ENCODE data around the gene SECISBP2L.

SECISBP2L gene

DNA sequence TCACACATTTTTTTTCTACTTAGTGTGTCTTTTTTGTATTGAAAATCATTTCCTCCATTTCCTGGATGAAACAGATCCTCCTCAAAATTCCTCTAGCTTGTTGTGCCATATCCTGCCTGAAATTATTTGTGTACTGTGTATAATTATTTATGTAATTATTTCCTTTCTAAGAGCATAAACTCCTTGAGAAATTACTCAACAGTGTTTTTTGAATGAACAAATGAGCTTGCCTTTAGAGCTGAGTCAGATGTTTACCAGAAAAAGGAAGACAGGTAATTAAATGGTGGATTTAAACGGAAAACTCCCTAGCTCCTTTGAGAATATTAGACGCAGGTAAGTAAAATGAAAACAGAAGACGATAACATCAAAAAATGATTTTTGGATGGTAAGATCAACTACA lies 13.2 kb upstream of the SECISBP2L start:
- DNase-seq = no peak

DNA sequence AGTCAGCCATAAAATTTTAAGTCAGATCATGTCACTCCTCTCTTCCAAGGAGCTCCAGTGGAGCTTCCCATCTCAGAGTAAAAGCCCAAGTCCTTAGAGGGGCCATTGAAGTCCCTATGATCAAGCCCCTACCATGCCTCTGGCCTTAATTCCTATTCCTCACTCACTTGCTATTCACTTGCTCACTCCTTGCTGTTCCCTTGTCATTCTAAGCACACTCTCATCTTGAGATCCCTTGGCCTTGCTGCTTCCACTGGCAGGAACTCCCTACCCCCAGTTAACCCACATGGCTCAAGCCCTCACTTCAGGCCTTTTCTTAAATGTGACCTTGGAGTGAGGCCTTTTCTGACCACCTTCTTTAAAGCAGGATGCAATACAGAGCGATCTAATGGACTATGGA lies 12.3 kb upstream of the SECISBP2L start:
- no peak for DNase-seq

DNA sequence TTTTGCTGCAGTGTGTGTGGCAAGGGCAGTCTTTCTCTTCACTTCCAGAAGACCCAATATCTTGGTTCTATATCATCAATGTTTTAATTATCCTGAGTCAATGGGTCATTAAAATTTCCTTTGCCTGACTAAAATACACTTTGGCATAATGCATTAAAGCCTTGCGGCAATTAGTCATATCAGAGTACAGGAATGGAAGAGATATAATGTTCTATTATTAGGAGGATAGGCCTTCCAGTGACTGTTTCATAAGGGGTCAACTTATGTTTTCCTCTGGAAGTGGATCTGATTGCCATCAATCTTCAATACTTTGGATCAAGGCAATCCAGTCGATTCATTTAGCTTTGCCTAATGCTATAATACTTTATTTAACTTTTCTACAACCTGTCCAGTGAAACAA lies 9.4 kb upstream of the SECISBP2L start:
- no peak for DNase-seq

DNA sequence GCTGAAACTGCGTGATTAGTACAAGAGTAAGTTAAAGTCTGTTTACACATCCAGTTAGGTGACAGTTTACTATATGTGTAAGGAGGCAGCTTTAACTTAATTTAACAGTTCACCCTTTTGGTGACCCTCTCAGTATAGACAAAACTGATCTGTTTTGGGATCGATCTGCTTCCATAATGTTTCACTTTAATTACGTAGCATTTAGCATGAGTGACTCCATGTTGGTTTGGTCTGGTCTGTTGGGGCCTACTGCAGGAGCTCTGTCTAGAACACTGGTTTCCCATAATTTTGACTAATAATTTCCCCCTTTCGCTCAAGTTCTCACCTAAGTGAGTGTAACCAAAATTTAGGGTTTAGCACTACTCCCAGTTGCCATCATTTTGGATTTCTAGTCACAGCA lies 6.4 kb upstream of the SECISBP2L start:
- DNase-seq = no peak

DNA sequence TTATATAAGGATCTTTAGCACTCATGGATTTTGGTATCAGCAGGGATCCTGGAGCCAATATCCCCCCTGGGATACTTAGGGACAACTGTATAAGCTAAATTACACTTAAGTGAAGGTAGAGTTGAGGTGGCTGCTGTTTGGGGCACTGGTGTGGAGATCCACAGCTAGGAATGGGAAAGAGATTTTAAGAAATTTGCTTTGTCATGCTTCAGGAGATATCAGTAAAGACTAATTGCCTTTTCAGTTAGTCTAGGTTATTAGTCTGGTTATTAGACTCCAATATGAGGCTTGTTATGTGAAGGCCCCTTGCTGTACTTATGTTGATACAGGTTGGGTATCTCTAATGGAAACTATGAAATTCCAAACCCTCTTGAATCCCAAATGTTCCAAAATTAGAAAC lies 1.2 kb upstream of the SECISBP2L start:
- DNase-seq = no peak

DNA sequence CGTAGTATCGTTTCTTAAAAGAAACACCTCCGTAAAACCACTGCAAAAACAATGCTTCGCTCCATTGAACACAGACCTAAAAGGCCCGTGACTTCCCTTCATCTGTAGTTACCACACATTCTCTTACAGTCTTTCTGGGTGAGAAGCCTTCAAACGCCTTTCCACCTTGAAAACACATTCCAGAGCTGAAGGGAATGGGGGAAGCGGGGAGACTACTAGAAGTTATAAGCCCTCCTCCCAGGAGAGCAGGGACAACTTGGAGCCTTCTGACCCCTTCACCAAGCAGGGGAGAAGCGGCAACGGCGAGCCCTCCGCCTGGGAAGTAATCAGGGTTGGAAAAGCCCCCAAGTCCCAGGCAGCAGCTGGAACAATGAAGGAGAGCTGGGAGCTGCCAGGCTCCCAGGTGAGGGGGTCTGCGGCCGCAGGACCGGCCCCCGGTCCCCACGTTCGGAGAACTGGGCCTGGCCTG lies 461 bp downstream of the SECISBP2L start:
- DNase-seq = no peak

DNA sequence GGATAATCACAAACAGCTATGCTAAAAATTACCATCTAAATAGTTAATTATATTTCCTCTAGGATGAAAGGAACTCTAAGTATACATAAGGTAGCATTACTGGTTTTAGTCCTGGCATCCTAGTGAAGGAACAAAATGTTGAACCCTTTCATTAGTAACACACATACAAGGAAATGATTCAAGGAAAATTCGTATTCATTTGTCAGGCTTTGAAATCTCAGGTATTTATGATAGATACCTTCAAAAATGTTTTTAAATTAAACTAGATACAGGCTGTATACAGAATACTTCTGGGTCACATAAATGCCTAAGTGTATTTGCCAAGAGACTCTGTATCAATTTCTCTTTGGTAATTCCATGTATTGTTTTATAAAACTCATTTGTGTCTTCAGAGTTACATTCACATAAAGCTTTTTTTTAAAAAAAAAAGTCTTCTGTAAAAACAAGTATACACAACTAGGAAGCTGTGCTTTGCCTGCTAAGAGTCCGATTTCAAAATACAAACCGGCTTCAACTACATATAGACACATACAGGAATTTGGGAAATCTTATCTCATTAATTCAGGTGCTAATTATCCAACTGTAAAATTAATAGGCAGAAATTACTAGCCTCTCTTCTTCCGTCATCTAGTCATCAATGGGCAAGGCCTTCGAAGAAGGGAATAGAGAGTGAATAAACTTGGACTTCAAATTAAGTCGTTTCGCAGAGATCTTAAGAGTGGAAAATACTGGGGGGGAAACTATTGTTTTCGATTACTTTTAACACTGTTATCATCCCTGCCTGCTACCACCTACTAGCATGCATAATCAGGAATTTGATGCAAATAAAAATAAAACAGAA lies 1.3 kb downstream of the SECISBP2L start:
- no peak for DNase-seq

DNA sequence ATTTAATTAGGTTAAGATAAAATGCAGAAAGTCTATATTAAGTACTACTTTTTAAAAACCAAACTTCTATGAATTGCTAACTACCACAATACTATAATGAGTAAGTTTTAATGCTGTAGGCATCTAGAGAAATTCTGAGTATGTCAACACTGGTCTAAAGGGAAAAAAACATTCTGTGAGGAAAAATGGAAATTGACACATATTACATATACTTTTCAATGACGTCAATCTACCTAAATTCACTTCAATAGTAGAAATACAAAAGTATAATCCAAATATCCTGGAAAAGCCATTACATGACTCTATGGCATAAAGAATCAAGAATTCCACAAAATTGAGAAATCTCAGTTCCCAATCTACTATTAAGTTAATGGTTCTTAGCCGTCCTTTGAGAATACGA lies 2.2 kb downstream of the SECISBP2L start:
- DNase-seq = no peak

DNA sequence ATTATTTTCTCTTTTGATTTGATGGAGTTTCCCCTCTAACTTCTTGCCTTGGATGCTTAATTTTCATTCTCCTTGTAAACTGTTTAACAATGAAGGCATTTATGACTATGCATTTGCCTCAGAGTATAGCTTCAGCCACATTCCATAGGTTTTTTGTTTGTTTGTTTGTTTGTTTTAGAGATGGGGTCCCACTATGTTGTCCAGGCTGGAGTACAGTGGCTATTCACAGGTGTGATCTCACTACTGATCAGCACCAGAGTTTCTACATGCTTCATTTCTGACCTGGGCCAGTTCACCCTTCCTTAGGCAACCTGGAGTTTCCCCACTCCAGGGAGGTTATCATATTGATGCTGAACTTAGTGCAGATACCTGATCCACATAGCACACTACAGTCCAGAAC lies 4.1 kb downstream of the SECISBP2L start:
- no peak for DNase-seq

DNA sequence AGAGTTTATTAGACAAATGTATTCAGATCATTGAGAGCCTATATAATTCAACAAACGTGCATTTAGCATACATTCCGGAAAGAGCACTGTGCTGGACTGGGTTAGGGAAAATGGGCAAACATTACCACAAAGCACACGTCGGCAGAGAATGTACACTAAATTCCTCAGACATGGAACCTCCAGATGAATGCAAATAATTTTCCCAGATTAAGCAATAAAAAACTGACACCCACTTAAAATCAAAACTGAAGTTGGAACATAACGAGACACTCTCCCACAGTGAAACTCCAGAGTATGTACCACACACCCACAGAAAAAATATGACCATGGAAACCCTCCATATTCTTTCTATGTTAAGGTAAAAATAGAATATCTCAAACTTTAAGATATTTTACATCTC lies 4.8 kb downstream of the SECISBP2L start:
- DNase-seq = no peak

DNA sequence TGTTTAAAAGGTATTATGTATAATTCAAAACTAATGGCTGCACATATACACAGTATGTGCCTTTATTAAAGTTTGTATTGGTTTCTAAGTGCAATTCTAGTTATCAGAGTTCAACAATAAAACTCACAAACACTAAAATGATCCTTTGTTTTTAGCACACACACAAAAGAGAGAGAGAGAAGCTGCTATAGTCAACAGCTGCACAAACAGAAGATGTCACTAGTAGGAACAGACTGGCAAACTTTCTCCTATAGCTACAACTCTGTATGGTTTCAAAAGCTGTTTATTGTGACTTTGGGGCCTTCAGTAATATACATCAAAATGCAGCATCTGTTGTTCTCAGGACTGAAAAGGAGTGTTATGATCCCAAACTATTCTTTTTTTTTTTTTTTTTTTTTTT lies 6.1 kb downstream of the SECISBP2L start:
- no peak for DNase-seq

DNA sequence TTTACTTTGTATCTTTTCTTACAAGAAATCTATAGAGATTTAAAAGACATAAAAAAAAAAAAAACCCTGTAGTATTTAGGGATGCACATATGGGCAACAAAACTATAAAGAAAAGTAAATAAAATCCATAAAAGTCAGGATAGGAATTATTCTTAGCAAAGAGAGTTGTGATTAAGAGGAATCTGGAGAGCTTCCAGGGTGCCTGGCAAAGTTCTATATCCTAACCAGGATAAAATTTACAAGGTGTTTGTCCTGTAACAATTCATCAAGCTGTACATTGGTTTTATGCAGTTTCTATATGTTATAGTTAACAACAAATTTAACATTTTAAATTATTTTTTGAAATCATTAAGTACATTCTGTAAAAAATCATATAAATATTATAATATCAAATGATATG lies 7.9 kb downstream of the SECISBP2L start:
- no peak for DNase-seq

DNA sequence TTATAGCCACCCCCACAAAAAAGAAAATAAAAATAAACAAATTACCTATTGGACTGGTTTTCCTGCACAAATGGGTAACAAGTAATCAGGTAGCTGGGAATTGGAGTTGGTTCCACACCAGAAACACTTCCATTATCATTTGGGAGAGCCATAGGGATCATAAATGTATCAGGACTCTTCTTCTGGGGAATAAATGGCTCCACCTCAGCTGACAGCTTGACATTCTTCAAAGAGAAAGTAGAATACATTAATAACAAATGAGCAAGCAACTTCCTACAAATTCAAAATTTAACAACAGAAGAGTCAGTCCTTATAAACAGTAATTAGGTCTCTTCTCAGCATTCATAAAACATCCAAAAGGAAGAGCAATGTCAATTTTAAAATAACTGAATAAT lies 8.7 kb downstream of the SECISBP2L start:
- no peak for DNase-seq

DNA sequence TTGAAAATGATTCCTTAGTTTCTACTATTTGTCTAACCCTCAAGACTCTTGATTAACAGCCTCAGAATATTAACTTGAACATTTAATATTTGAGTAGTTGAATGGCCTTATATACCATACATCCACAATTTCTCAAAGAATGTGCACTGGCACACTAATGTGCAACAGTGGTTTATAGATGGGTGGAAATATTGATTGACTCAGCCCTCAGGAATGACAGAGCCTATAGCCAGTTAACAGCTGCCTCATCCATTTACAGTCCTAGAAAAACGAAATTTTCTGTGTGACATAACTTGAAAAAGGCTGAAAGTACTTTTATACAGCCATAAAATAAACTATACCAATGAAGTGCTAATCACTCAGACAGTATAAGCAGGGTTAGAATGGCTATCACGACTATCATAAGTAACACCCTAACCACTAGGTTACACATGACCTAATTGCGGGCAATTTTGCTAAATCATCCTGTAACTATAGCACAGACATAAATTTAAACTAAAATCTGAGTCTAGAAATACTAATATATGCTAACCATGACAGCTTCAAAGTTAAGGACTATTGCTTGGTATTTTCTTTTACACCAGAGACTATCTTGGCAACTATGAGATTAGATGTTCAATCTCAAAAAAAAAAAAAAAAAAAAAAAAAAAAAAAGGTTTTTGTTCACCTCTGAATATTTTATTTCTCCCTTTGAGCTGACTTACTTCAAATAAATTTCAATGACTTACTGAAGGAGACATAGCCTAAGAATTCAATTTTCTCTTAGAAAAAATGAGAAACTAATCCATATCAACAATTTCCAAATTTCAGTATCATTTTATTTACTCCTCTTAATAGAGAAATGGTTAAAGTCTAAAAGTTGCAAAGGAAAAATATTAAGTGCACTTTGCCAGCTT lies 9.3 kb downstream of the SECISBP2L start:
- no peak for DNase-seq

DNA sequence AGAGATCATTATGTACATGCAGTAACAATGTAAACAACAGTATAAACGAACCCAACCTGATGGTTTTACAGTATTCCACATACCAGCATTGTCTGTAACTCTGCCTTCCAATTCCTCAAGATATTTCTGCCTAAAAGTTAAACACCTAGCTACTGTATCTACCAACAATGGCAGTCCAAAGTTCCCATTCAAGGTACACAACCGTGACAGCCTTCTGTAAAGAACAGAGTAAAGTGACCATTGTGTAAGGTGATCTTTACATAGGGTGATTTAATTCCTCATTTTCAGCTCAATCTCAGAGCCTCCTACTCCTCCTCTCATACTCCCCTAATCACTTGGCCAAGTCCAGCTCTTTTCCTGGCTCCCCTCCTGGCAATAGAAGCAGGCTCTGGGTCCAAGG lies 10.4 kb downstream of the SECISBP2L start:
- DNase-seq = no peak

DNA sequence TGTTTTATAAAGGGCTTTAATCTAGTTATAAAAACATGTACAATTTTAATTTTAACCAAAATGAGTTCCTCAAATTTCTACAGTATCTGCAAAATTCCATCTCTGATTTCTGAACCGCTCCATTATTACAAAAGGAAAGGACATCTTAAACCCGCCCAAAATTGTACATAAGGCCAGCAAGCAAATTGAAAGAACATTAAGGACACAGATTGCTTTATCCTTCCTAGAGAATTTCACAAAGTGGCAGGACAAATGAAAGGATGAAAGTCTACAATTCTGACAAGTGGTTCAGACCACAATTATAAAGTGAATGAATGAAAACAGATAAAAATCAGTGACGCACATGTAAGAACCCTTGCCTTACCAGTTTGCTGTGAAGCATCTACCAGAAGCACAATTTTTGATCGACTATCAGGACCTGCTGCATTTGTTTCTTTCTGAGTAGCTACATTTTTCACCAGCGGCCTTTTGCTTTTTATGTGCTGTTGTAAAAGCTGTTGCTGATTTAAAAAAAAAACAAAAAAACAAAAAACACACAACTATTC lies 13.6 kb downstream of the SECISBP2L start:
- no peak for DNase-seq

DNA sequence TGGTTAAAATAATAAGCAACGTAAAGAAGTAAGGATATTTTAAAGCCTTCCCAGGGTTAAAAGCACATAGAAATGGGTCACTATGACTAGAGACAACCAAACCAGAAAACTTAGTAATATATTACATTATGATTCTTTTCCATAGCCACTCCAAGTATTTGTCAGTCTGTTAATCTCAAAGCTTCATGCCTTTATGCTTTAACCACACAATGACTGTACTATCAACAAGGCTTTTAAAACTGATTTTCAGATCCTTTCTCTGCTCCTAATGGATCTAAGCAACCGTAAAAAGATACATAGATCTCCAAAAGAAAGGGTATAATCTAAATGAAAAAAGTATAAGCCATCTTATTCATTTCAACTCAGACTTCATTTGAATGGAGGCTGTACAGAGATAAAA lies 14.4 kb downstream of the SECISBP2L start:
- DNase-seq = no peak

DNA sequence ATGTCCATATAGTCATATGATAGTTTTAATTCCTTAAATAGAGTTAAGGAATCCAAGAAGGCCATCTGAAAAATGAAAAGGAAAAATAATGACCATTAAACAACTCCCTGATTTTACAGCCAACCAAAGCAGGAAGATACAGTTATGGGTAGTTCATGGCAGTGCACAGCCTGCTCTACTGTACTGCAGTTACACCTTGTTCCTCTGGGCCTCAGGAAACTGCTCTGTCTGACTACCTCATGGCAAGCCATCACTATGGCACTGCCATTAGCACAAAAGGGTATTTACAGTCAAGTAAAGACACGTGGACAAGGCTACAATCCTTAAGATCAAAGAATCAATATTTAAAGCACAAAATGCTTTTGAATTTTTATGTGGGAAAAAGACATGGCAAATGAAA lies 19.5 kb downstream of the SECISBP2L start:
- no peak for DNase-seq

DNA sequence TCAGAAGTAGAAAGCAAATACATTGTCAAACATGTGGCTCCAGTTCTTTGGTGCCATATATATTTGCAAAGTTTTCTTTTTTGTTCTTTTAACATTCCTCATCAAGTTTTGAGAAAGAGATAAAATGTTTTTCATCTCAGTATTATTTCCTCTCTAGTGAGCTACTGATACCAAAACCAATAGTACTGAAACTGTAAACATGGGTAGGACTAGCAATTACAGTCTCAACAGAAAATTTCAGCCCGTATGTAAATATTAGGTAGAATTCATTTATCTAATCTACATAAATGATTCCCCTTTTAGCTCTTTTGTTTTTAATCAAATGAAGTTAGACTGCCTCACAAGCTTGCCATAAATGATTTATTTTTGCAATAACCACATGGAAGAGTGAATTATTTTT lies 21.4 kb downstream of the SECISBP2L start:
- DNase-seq = no peak

DNA sequence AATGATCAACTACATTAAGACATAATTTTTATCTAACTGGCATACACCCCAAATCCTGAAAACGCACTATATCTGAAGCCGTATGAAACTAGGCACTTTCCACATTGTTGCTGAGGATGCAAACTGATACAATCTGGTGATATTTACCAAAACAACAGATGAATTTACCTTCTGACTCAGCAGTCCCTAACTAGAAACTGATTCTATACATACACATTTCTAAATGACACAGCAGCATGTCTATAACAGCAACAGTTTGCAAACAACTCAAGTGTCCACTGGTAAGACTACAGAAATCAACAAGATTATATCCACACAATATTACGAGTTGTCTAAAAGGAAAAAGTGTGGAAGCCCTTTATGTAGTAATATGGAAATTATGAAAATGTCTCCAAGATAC lies 22.9 kb downstream of the SECISBP2L start:
- no peak for DNase-seq

DNA sequence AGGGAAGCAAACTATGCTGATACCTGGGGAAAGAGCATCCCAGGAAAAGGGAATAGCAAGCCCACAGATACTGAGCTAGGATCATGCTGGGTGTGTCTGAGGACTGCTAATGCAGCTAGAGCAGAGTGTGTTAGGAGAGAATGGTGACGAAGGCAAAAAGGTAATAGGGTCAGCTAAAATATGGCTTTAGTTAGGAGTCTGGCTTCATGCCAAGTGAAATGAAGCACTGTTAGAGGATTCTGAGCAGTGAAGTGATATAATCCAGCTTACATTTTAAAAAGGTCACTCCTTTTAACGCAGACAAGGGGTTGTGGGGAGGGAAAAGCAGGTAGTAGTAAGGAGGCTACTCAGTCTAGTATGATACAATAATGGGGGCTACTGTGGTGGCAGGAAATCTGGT lies 30.4 kb downstream of the SECISBP2L start:
- no peak for DNase-seq

DNA sequence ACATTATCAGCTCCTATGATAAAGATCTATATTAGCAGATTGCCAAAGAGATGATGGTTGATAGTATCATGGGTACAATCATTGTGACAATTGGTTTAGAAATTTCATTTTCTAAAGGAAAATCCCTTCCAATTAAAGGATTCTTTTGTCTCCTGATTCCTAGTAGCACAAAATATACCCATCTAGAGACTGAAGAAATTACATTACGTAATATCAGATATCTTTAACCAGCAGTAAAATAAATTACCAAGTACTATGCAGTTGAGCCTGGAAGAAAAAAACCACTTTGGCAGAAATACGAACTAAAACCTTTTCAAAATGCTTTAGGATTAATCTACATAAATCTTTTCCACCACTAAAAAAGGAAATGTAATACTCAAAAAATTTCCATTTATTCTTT lies 46.9 kb downstream of the SECISBP2L start:
- no peak for DNase-seq

DNA sequence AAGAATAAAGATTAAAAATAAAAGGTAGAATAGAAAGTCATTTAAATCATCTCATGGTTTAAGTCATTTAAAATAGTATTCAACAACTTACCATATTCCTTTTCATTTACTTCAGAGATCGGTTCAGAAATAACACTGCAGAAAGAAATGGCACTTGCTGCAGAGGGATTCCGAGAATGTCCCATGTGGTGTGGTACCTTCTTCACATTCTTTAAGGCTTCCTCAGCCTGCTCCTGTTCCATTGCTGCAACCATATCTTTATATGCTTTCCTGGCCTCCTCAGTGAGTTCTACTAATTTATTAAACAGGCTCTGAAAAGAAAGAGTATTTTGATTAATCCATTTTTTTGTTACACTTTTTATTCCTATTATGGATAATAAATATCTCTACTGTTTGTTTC lies 50.0 kb downstream of the SECISBP2L start:
- no peak for DNase-seq

DNA sequence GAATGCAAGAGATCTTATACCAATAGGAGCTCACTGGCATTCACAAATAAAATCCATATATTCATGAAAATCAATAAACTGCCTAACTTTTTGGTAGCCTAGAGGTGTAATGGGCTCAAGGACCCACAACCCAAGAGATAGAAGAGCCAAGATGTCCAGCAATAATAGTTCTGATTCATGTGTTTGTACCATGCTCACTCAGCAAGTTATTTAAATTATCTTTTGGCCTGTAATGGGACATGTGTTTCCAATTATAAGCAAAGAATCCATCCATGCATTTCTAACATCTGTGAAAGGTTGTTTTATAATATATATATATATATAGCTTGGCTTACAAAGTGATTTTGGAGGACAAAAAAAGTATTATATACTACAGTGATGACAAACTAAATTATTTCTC lies 52.9 kb downstream of the SECISBP2L start:
- DNase-seq = no peak

Data from SIG-M5 (cell line).